NCI-H748 treated with DMSO at 0.1 percent for 48 hours (cell line): ENCODE measurements around the gene WAC.
A peak's percentile ranks its signal among the peaks of the same experiment; 100 is the strongest.
"Not testable (repeated sequence)": the region's sequence is repeated elsewhere in the genome, so short reads cannot be mapped to it uniquely, and the experiment has no call there.

Experiments used
- DNase-seq: peaks from one replicate; lab custom pipeline; 2025; lab: John Stamatoyannopoulos, UW

The WAC gene

GRCh38 chr10:28609636-28610035 lies 76.7 kb downstream of the WAC start:
- DNase-seq: not testable (repeated sequence)

- DNase-seq: no peak
These were observed 80.0 kb downstream of the WAC start for GRCh38 chr10:28612877-28613276.

- no peak for DNase-seq
These were observed 83.6 kb downstream of the WAC start for GRCh38 chr10:28616514-28616913.

GRCh38 chr10:28619455-28619854 lies 86.5 kb downstream of the WAC start:
- DNase-seq: no peak

- no peak for DNase-seq
These were observed 87.3 kb downstream of the WAC start for GRCh38 chr10:28620251-28620650.

- DNase-seq: no peak
These were observed 90.6 kb downstream of the WAC start for GRCh38 chr10:28623483-28623882.

GRCh38 chr10:28624351-28624750 lies 91.4 kb downstream of the WAC start:
- no peak for DNase-seq

- DNase-seq: no peak
These were observed 94.2 kb downstream of the WAC start for GRCh38 chr10:28627102-28627501.

GRCh38 chr10:28628184-28628893 lies 95.4 kb downstream of the WAC start:
- DNase-seq: peak; percentile 2

- no peak for DNase-seq
These were observed 99.1 kb downstream of the WAC start for GRCh38 chr10:28631896-28632583.

- DNase-seq: no peak
These were observed 99.6 kb downstream of the WAC start for GRCh38 chr10:28632584-28632945.

GRCh38 chr10:28633750-28634149 lies 100.8 kb downstream of the WAC start:
- no peak for DNase-seq

GRCh38 chr10:28637346-28637745 lies 104.4 kb downstream of the WAC start:
- no peak for DNase-seq

- DNase-seq: no peak
These were observed 105.5 kb downstream of the WAC start for GRCh38 chr10:28638392-28638791.

- DNase-seq: no peak
These were observed 107.6 kb downstream of the WAC start for GRCh38 chr10:28640551-28640950.

- DNase-seq: no peak
These were observed 111.7 kb downstream of the WAC start for GRCh38 chr10:28644647-28645046.

GRCh38 chr10:28652106-28652505 lies 119.2 kb downstream of the WAC start:
- no peak for DNase-seq

GRCh38 chr10:28652703-28653102 lies 119.8 kb downstream of the WAC start:
- DNase-seq: no peak

GRCh38 chr10:28658824-28659223 lies 125.9 kb downstream of the WAC start:
- not testable (repeated sequence) for DNase-seq

- no peak for DNase-seq
These were observed 128.1 kb downstream of the WAC start for GRCh38 chr10:28661035-28661434.

GRCh38 chr10:28663576-28664368 lies 130.9 kb downstream of the WAC start:
- DNase-seq: peak; percentile 49

GRCh38 chr10:28664369-28664740 lies 131.4 kb downstream of the WAC start:
- no peak for DNase-seq
